Measurements from ENCODE around the gene ABCD1. TPM values are rescaled to one million over a fixed set of nuclear protein-coding genes. Genes with fewer than 3 reads are reported as not detected.

Gene ABCD1
- total RNA-seq, 1 experiment from 2014 or later = 44.9 TPM

DNA sequence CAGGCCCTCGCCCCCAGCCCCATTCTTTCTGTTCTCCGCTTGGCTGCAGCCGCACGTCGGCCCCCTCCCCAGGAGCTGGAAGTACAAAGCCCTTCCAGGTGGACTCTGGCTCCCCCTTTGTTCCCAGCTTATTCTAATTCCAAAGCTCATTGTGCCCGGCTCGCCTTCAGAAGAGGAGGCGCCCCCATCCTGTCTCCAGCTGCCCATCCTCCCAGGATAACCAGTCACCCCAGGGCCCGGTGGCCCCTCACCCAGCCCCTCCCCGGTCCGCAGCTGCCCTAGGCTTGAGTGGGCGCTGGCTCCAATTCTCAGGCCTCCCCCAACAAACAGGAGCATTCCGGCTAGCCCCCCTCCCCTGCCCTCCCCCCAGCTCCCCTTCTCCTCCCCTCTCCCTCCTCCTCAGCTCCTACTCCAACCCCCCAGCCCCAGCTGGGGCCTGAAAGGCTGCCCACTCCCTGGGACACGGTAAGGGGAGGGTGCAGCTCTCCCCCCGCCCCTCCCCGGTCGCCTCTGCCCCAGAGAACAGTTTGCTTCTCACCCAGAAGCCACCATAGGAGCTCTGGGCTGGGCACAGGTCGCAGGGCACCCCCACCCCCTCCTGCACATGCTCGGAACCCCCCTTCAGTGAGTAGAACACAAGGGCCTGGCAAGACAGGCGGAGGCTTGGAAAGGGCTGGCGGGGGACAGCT, 40.0 kb upstream of the ABCD1 start:
- Histone ChIP-seq H3K27ac (no peak overlapping the region), H3K79me2 (ENCODE audit: low read depth) (no peaks in the 10 kb centered on the region), H3K36me3 (ENCODE audit: low read depth) (no peaks in the 10 kb centered on the region), H3F3A (ENCODE audit: insufficient read depth, low read depth) (no peaks in the 10 kb centered on the region), H3K27me3 (ENCODE audit: insufficient read depth, low read depth) (peaks cover 11% of the 10 kb centered on the region), H3K4me2 (no peak overlapping the region), H3K4me3 (no peak overlapping the region), H4K20me1 (ENCODE audit: insufficient read depth) (no peaks in the 10 kb centered on the region), H3K9me2 (ENCODE audit: insufficient read depth) (no peaks in the 10 kb centered on the region), H3K4me1 (replicated peaks; ENCODE audit: insufficient read depth) (no peaks in the 10 kb centered on the region), H2AFZ (no peak overlapping the region), H3K9me3 (ENCODE audit: insufficient read depth, low read depth) (no peaks in the 10 kb centered on the region)
- intact Hi-C loops (cut with micrococcal nuclease; ENCODE audit: unreplicated experiment) = no loop called here
- no peak for DNase-seq
- ChIA-PET POLR2A (ENCODE audit: unreplicated experiment) (no interaction called here), CTCF (interaction anchor here (0.7 kb wide), 2 partner anchors 66 to 70 kb away, joined by 3 to 5 read pairs; no protein-coding TSS in a partner anchor)
- BruUV-seq (replicated peaks) = no TSS peak
- TF ChIP-seq, protein P1, sequence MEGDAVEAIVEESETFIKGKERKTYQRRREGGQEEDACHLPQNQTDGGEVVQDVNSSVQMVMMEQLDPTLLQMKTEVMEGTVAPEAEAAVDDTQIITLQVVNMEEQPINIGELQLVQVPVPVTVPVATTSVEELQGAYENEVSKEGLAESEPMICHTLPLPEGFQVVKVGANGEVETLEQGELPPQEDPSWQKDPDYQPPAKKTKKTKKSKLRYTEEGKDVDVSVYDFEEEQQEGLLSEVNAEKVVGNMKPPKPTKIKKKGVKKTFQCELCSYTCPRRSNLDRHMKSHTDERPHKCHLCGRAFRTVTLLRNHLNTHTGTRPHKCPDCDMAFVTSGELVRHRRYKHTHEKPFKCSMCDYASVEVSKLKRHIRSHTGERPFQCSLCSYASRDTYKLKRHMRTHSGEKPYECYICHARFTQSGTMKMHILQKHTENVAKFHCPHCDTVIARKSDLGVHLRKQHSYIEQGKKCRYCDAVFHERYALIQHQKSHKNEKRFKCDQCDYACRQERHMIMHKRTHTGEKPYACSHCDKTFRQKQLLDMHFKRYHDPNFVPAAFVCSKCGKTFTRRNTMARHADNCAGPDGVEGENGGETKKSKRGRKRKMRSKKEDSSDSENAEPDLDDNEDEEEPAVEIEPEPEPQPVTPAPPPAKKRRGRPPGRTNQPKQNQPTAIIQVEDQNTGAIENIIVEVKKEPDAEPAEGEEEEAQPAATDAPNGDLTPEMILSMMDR (conservative IDR thresholded peaks at IDR 0.05) = no peak
- no peak for TF ChIP-seq EZH2 (IDR thresholded peaks at IDR 0.05; ENCODE audit: low read depth)

DNA sequence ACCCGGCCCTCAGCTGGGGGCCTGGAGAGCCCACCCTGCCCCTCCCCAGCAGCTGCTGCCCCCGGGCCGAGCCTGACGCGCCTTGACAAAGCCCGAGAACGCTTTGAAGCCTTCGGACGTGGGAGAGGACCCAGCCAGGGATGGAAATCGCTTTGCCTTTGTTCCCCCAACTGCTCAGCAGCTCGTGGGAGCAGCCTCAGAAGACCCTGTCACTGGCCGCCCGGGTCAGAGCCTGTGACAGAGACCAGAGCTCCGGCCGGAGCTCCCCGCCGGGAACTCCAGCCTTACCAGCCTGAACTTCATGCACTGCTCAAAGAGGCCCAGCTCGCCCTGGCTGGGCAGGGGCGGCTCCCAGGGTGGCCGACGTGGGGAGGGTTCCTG, 39.5 kb upstream of the ABCD1 start:
- Histone ChIP-seq H3K4me1 (replicated peaks; ENCODE audit: insufficient read depth) (no peaks in the 10 kb centered on the region), H3K27ac (no peak overlapping the region), H3K9me2 (ENCODE audit: insufficient read depth) (no peaks in the 10 kb centered on the region), H3K36me3 (ENCODE audit: low read depth) (no peaks in the 10 kb centered on the region), H3K4me3 (no peak overlapping the region), H3K79me2 (ENCODE audit: low read depth) (no peaks in the 10 kb centered on the region), H4K20me1 (ENCODE audit: insufficient read depth) (no peaks in the 10 kb centered on the region), H3K4me2 (no peak overlapping the region), H3F3A (ENCODE audit: insufficient read depth, low read depth) (no peaks in the 10 kb centered on the region), H3K27me3 (ENCODE audit: insufficient read depth, low read depth) (peaks cover 6% of the 10 kb centered on the region), H3K9me3 (ENCODE audit: insufficient read depth, low read depth) (no peaks in the 10 kb centered on the region), H2AFZ (no peak overlapping the region)
- CTCF ChIA-PET = interaction anchor here (0.5 to 0.7 kb wide), 2 partner anchors 31 to 70 kb away, joined by 3 read pairs; no protein-coding TSS in a partner anchor
- intact Hi-C loops (cut with micrococcal nuclease; ENCODE audit: unreplicated experiment) = no loop called here
- BruUV-seq (replicated peaks) = no TSS peak
- TF ChIP-seq EZH2 (IDR thresholded peaks at IDR 0.05; ENCODE audit: low read depth) = no peak
- TF ChIP-seq, protein P1 (conservative IDR thresholded peaks at IDR 0.05) = no peak
- POLR2A ChIA-PET (ENCODE audit: unreplicated experiment) = no interaction called here
- no peak for DNase-seq

DNA sequence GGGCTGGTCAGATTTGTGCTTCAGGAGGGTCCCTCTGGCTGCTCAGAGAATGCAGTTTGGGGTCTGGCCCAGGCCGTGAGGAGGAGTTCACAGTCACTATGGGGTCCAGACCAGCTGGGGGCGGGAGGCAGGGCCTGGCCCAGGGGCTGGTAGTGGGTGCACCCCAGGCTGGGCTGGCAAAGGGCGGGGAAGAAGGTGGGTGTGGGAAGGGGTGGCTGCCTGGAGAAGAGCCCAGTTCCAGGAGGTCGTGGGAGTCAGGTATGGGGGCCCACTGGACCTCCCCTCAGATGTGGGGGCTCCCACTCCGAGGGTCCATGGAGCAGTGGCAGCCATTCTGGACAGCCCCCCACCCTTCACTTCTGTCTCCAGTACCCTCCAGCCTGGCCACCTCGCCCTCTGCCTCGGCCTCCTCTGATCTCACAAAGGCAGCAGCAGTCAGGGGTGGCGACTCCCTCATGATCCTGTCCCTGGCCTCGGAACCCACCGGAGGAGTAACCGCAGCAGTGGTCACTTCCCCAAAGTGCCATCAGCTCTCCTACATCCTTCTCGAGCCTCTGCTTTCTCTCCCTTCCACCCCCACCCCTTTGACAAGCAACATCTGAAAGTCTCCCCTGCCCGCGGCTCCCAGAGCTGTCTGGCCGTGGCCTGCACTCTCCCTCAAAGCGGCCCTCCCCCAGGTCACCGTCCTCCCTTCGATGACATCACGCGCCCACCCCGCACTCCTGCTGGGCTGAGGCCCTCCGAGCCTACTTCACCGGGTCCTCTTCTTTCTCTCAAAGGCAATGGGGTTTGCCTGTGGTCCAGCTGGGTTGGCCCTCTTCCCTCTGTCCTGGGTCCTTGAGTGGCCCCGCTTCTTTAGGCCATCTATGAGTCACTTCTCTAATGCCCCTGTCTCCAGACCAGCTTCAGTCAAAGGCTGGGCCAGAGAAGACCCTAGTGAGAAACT, 38.6 kb upstream of the ABCD1 start:
- intact Hi-C loops (cut with micrococcal nuclease; ENCODE audit: unreplicated experiment) = no loop called here
- POLR2A ChIA-PET (ENCODE audit: unreplicated experiment) = no interaction called here
- CTCF ChIA-PET = interaction anchor here (0.5 to 0.7 kb wide), 4 partner anchors 26 to 87 kb away, joined by 3 to 6 read pairs (median 3); no protein-coding TSS in a partner anchor

More for the DNA sequence above, 38.6 kb upstream of the ABCD1 start:
- H3K4me1 ChIP-seq (replicated peaks; ENCODE audit: insufficient read depth) = no peaks in the 10 kb centered on the region
- TF ChIP-seq, protein P1 (conservative IDR thresholded peaks at IDR 0.05) = no peak
- TF ChIP-seq EZH2 (IDR thresholded peaks at IDR 0.05; ENCODE audit: low read depth) = no peak
- no peaks in the 10 kb centered on the region for H4K20me1 ChIP-seq (ENCODE audit: insufficient read depth)
- H3K27ac ChIP-seq = no peak overlapping the region
- DNase-seq = no peak
- no peaks in the 10 kb centered on the region for H3K9me2 ChIP-seq (ENCODE audit: insufficient read depth)
- H2AFZ ChIP-seq = no peak overlapping the region
- H3K27me3 ChIP-seq (ENCODE audit: insufficient read depth, low read depth) = no peaks in the 10 kb centered on the region
- no TSS peak for BruUV-seq (replicated peaks)
- no peaks in the 10 kb centered on the region for H3F3A ChIP-seq (ENCODE audit: insufficient read depth, low read depth)
- no peak overlapping the region for H3K4me3 ChIP-seq
- H3K79me2 ChIP-seq (ENCODE audit: low read depth) = no peaks in the 10 kb centered on the region
- no peak overlapping the region for H3K4me2 ChIP-seq
- no peaks in the 10 kb centered on the region for H3K36me3 ChIP-seq (ENCODE audit: low read depth)
- H3K9me3 ChIP-seq (ENCODE audit: insufficient read depth, low read depth) = no peaks in the 10 kb centered on the region

Measured in PC-9 (cell line).